A549 (cell line): ENCODE measurements around the gene SLC6A16.

Source experiments
- BHLHE40 ChIP-seq: IDR thresholded peaks from 2 replicates; pipeline ENCODE4 v1.6.1; 2012; ENCODE audit warnings: low read depth, low read length, inconsistent platforms
- KDM1A ChIP-seq: fragments of 200-600 bp; sonication (generic); IDR thresholded peaks from 2 replicates; pipeline ENCODE4 v1.6.1; 2016; ENCODE audit warnings: low read depth, mild to moderate bottlenecking
- PHF8 ChIP-seq: fragments of 200-600 bp; sonication (generic); IDR thresholded peaks from 2 replicates; pipeline ENCODE4 v1.6.1; 2016; ENCODE audit warnings: low read depth, mild to moderate bottlenecking, antibody characterized with exemption, moderate library complexity, borderline replicate concordance
- RAD21 ChIP-seq, 2 experiments: fragments of >200 bp in 1 of 2; sonication (Bioruptor Twin) in 1 of 2; formaldehyde crosslinking in 1 of 2; IDR thresholded peaks in 1 of 2; conservative IDR thresholded peaks in 1 of 2; 2 replicates in 1 of 2; 3 replicates in 1 of 2; pipeline ENCODE4 v1.6.1; 2012 to 2018; ENCODE audit warnings: inconsistent platforms in 1 of 2
- RCOR1 ChIP-seq: fragments of 150-350 bp; IDR thresholded peaks from 2 replicates; pipeline ENCODE4 v1.6.1; 2014; ENCODE audit warnings: antibody characterized with exemption, low read length, low read depth
- TF ChIP-seq, protein P1 (sequence below): fragments of >200 bp; sonication (Bioruptor Twin); formaldehyde crosslinking; IDR thresholded peaks from 3 replicates; pipeline ENCODE4 v1.5.1; 2016
- TF ChIP-seq, protein P2 (sequence below): fragments of 200-600 bp; sonication (generic); IDR thresholded peaks from 2 replicates; pipeline ENCODE4 v1.6.1; 2016; ENCODE audit warnings: antibody characterized with exemption, mild to moderate bottlenecking, moderate library complexity
- TF ChIP-seq, protein P3 (sequence below): fragments of 450-650 bp; IDR thresholded peaks from 2 replicates; pipeline ENCODE4 v1.6.1; 2014; ENCODE audit warnings: antibody characterized with exemption
- TF ChIP-seq, protein P4 (sequence below): IDR thresholded peaks from 2 replicates; pipeline ENCODE4 v1.6.1; 2012

DNA sequence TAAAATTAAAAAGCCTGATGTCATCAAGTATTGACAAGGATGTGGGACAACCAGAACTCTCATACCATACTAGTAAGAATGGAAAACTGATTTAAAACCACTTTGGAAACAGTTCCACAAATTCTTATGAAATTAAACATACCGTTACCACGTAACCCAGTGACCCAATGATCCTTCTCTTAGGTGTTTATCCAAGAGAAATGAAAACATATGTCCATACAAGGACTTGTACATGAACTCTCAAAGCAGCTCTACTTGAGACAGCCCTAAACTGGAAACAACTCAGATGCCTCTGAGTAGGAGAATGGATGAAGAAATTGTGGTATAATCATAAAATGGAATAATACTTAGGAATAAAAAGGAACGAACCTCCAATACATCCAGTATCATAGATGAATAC lies 27.6 kb downstream of the SLC6A16 start:
- TF ChIP-seq, protein P1, sequence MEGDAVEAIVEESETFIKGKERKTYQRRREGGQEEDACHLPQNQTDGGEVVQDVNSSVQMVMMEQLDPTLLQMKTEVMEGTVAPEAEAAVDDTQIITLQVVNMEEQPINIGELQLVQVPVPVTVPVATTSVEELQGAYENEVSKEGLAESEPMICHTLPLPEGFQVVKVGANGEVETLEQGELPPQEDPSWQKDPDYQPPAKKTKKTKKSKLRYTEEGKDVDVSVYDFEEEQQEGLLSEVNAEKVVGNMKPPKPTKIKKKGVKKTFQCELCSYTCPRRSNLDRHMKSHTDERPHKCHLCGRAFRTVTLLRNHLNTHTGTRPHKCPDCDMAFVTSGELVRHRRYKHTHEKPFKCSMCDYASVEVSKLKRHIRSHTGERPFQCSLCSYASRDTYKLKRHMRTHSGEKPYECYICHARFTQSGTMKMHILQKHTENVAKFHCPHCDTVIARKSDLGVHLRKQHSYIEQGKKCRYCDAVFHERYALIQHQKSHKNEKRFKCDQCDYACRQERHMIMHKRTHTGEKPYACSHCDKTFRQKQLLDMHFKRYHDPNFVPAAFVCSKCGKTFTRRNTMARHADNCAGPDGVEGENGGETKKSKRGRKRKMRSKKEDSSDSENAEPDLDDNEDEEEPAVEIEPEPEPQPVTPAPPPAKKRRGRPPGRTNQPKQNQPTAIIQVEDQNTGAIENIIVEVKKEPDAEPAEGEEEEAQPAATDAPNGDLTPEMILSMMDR: no peak
- TF ChIP-seq RCOR1 (no peak), RAD21 (conservative IDR thresholded peaks at IDR 0.05 in 1 of 2, IDR thresholded peaks at IDR 0.05 in 1 of 2) (no peak), BHLHE40 (no peak), KDM1A (no peak), PHF8 (no peak)
- TF ChIP-seq, protein P2, sequence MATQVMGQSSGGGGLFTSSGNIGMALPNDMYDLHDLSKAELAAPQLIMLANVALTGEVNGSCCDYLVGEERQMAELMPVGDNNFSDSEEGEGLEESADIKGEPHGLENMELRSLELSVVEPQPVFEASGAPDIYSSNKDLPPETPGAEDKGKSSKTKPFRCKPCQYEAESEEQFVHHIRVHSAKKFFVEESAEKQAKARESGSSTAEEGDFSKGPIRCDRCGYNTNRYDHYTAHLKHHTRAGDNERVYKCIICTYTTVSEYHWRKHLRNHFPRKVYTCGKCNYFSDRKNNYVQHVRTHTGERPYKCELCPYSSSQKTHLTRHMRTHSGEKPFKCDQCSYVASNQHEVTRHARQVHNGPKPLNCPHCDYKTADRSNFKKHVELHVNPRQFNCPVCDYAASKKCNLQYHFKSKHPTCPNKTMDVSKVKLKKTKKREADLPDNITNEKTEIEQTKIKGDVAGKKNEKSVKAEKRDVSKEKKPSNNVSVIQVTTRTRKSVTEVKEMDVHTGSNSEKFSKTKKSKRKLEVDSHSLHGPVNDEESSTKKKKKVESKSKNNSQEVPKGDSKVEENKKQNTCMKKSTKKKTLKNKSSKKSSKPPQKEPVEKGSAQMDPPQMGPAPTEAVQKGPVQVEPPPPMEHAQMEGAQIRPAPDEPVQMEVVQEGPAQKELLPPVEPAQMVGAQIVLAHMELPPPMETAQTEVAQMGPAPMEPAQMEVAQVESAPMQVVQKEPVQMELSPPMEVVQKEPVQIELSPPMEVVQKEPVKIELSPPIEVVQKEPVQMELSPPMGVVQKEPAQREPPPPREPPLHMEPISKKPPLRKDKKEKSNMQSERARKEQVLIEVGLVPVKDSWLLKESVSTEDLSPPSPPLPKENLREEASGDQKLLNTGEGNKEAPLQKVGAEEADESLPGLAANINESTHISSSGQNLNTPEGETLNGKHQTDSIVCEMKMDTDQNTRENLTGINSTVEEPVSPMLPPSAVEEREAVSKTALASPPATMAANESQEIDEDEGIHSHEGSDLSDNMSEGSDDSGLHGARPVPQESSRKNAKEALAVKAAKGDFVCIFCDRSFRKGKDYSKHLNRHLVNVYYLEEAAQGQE: no peak
- TF ChIP-seq, protein P3, sequence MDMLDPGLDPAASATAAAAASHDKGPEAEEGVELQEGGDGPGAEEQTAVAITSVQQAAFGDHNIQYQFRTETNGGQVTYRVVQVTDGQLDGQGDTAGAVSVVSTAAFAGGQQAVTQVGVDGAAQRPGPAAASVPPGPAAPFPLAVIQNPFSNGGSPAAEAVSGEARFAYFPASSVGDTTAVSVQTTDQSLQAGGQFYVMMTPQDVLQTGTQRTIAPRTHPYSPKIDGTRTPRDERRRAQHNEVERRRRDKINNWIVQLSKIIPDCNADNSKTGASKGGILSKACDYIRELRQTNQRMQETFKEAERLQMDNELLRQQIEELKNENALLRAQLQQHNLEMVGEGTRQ: no peak
- TF ChIP-seq, protein P4, sequence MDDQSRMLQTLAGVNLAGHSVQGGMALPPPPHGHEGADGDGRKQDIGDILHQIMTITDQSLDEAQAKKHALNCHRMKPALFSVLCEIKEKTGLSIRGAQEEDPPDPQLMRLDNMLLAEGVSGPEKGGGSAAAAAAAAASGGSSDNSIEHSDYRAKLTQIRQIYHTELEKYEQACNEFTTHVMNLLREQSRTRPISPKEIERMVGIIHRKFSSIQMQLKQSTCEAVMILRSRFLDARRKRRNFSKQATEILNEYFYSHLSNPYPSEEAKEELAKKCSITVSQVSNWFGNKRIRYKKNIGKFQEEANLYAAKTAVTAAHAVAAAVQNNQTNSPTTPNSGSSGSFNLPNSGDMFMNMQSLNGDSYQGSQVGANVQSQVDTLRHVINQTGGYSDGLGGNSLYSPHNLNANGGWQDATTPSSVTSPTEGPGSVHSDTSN: no peak
